RWPE2 (cell line): ENCODE results near the gene CCDC7.
"Not testable (repeated sequence)": the region's sequence is repeated elsewhere in the genome, so short reads cannot be mapped to it uniquely, and the experiment has no call there.

Source experiments
- ATAC-seq: fragments of 200-7000 bp; cut with Tn5 transposase; 3 replicates; pipeline ENCODE4 v1.9.1; 2021; ENCODE audit warnings: low read depth
- DNase-seq: peaks from one replicate; pipeline ENCODE4 v3.0.0-alpha.2; 2020; ENCODE audit warnings: low spot score
- H3K27ac ChIP-seq: fragments of 450-650 bp; 2 replicates; pipeline ENCODE4 v1.5.1; 2017; ENCODE audit warnings: mild to moderate bottlenecking; ENCODE audit not compliant: poor library complexity, severe bottlenecking
- H3K27me3 ChIP-seq: fragments of 250-450 bp; sonication (Bioruptor Pico); 2 replicates; pipeline ENCODE4 v1.5.1; 2021; ENCODE audit warnings: mild to moderate bottlenecking, moderate library complexity; ENCODE audit not compliant: insufficient read depth, poor library complexity, severe bottlenecking
- H3K36me3 ChIP-seq: fragments of 250-450 bp; sonication (Bioruptor Pico); 2 replicates; pipeline ENCODE4 v1.5.1; 2020; ENCODE audit warnings: low read depth, mild to moderate bottlenecking, moderate library complexity
- H3K4me1 ChIP-seq: fragments of 250-450 bp; sonication (Bioruptor Pico); 2 replicates; pipeline ENCODE4 v1.5.1; 2021; ENCODE audit warnings: mild to moderate bottlenecking, moderate library complexity; ENCODE audit not compliant: insufficient read depth, poor library complexity, severe bottlenecking
- H3K4me3 ChIP-seq: fragments of 250-450 bp; sonication (Bioruptor Pico); 2 replicates; pipeline ENCODE4 v1.5.1; 2021; ENCODE audit warnings: mild to moderate bottlenecking, moderate library complexity; ENCODE audit not compliant: severe bottlenecking
- H3K9me3 ChIP-seq: fragments of 250-450 bp; sonication (Bioruptor Pico); 2 replicates; pipeline ENCODE4 v1.5.1; 2021; ENCODE audit warnings: mild to moderate bottlenecking, moderate library complexity; ENCODE audit not compliant: severe bottlenecking
- TF ChIP-seq, protein P1 (sequence below): fragments of 450-650 bp; IDR thresholded peaks from one replicate; pipeline ENCODE4 v1.5.1; 2017; ENCODE audit warnings: mild to moderate bottlenecking, moderate library complexity; ENCODE audit not compliant: poor library complexity, severe bottlenecking

The CCDC7 gene

DNA sequence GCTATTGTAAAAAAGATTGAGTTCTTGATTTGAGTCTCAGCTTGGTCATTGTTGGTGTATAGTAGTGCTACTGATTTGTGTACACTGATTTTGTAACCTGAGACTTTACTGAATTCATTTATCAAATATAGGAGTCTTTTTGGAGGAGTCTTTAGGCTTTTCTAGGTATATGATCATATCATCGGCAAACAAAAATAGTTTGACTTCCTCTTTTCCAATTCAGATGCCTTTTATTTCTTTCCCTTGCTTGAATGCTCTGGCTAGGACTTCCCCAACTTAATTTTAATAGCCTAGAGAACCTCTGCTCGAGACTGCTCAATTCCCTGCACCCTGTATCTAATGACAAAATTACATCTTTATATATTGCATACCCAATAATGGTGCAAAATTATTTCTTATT, 154.4 kb downstream of the CCDC7 start:
- no peak for ATAC-seq
- TF ChIP-seq, protein P1, sequence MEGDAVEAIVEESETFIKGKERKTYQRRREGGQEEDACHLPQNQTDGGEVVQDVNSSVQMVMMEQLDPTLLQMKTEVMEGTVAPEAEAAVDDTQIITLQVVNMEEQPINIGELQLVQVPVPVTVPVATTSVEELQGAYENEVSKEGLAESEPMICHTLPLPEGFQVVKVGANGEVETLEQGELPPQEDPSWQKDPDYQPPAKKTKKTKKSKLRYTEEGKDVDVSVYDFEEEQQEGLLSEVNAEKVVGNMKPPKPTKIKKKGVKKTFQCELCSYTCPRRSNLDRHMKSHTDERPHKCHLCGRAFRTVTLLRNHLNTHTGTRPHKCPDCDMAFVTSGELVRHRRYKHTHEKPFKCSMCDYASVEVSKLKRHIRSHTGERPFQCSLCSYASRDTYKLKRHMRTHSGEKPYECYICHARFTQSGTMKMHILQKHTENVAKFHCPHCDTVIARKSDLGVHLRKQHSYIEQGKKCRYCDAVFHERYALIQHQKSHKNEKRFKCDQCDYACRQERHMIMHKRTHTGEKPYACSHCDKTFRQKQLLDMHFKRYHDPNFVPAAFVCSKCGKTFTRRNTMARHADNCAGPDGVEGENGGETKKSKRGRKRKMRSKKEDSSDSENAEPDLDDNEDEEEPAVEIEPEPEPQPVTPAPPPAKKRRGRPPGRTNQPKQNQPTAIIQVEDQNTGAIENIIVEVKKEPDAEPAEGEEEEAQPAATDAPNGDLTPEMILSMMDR, result no peak
- DNase-seq, result no peak

DNA sequence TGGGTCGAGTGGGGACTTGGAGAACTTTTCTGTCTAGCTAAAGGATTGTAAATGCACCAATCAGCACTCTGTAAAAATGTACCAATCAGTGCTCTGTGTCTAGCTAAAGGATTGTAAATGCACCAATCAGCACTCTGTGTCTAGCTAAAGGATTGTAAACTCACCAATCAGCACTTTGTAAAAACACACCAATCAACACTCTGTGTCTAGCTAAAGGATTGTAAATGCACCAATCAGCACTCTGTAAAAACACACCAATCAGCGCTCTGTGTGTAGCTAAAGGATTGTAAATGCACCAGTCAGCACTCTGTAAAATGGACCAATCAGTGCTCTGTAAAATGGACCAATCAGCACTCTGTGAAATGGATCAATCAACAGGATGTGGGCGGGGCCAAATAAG, 155.6 kb downstream of the CCDC7 start:
- not testable (repeated sequence) for H3K4me1 ChIP-seq, H3K9me3 ChIP-seq, H3K36me3 ChIP-seq, H3K4me3 ChIP-seq, H3K27me3 ChIP-seq, H3K27ac ChIP-seq, DNase-seq, ATAC-seq

More for the DNA sequence above, 154.4 kb downstream of the CCDC7 start:
- no peak overlapping the region for H3K4me3 ChIP-seq
- no peaks in the 10 kb centered on the region for H3K4me1 ChIP-seq
- no peaks in the 10 kb centered on the region for H3K27me3 ChIP-seq
- H3K36me3 ChIP-seq, result no peaks in the 10 kb centered on the region
- H3K9me3 ChIP-seq, result no peaks in the 10 kb centered on the region
- no peak overlapping the region for H3K27ac ChIP-seq

DNA sequence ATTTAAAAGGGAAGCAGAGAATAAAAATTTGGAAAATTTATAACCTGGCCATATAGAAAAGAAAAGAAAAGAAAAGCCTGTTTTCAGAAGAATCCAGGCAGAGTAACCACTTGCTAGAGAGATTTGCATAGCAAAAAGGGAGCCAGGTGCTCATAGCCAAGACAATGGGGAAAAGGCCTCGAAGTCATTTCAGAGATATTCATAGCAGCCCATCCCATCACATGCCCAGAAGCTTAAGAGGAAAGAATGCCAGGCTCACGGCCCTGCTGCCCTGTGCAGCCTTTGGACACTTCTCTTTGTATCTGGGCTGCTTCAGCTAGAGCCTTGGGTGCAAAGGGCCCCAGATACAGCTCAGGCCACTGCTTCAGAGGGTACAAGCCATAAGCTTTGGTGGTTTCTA, 159.8 kb downstream of the CCDC7 start:
- DNase-seq (no peak), ATAC-seq (no peak)

DNA sequence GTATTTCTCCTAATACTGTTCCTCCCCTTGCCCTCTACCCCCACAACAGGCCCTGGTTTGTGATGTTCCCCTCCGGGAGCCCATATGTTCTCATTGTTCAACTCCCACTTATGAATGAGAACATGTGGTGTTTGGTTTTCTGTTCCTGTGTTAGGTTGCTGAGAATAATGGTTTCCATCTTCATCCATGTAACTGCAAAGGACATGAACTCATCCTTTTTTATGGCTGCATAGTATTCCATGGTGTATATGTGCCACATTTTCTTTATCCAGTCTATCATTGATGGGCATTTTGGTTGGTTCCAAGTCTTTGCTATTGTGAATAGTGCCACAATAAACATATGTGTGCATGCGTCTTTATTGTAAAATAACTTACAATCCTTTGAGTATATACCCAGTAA, 164.6 kb downstream of the CCDC7 start:
- H3K4me1 ChIP-seq, DNase-seq, H3K9me3 ChIP-seq, ATAC-seq, H3K36me3 ChIP-seq, H3K27ac ChIP-seq, H3K4me3 ChIP-seq, H3K27me3 ChIP-seq: not testable (repeated sequence)

More for the DNA sequence above, 159.8 kb downstream of the CCDC7 start:
- TF ChIP-seq, protein P1, result no peak
- no peaks in the 10 kb centered on the region for H3K4me1 ChIP-seq
- no peak overlapping the region for H3K27ac ChIP-seq
- H3K36me3 ChIP-seq, result no peaks in the 10 kb centered on the region
- H3K4me3 ChIP-seq, result no peak overlapping the region
- no peaks in the 10 kb centered on the region for H3K27me3 ChIP-seq
- H3K9me3 ChIP-seq, result no peaks in the 10 kb centered on the region

DNA sequence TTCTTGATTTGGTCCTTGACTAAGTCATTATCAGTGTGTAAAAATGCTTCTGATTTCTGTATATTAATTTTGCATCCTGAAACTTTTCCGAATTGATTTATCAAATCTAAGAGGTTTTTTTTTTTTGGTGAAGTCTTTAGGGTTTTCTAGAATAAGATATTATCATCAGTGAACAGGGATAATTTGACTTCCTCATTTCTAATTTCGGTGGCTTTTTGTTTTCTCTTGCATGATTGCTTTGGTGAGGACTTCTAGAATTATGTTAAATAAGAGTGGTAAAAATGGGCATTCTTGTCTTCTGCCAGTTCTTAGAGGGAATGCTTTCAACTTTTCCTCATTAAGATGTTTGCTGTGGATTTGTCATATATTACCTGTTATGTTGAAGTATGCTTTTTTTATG, 170.5 kb downstream of the CCDC7 start:
- H3K27ac ChIP-seq, result no peak overlapping the region

DNA sequence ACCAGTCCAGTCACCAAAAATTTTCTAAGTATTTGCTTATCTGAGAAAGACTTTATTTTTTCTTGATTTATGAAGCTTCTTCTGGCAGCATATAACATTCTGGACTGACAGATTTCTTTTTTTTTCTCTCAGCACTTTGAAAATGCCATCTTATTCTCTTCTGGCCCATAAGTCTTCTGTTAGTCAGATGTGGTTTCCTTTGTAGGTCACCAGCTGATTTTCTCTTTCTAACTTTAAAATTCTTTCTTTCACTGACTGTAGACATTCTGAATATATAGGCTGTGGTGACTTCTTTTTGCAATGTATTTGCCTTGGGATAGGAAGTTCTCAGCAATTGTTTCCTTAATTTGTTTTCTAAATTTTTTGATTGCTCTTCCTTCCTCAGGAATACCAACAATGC, 172.5 kb downstream of the CCDC7 start:
- Histone ChIP-seq H3K4me3 (no peak overlapping the region), H3K27me3 (peaks cover 10% of the 10 kb centered on the region), H3K4me1 (no peaks in the 10 kb centered on the region), H3K36me3 (no peaks in the 10 kb centered on the region), H3K27ac (no peak overlapping the region), H3K9me3 (no peaks in the 10 kb centered on the region)
- DNase-seq (no peak), ATAC-seq (no peak)
- TF ChIP-seq, protein P1, result no peak

More for the DNA sequence above, 170.5 kb downstream of the CCDC7 start:
- H3K4me3 ChIP-seq, result no peak overlapping the region
- H3K36me3 ChIP-seq, result no peaks in the 10 kb centered on the region
- peaks cover 10% of the 10 kb centered on the region for H3K27me3 ChIP-seq
- TF ChIP-seq, protein P1, result no peak
- H3K4me1 ChIP-seq, result no peaks in the 10 kb centered on the region
- H3K9me3 ChIP-seq, result peaks cover 2% of the 10 kb centered on the region
- DNase-seq, result no peak
- ATAC-seq, result no peak
